ENCODE data around the gene NID1.
"Not testable (repeated sequence)": the region's sequence is repeated elsewhere in the genome, so short reads cannot be mapped to it uniquely, and the experiment has no call there.

NID1 gene

GRCh38 chr1:236016782-236017400, 48.0 kb downstream of the NID1 start:
- peaks cover 62% of the 10 kb centered on the region for H3K36me3 ChIP-seq (ENCODE audit: insufficient read depth, low read length)

GRCh38 chr1:236016083-236016482, 48.8 kb downstream of the NID1 start:
- no peaks in the 10 kb centered on the region for H3K27me3 ChIP-seq (ENCODE audit: control insufficient read depth, insufficient read depth, low read length)
- H3K4me1 ChIP-seq (ENCODE audit: control insufficient read depth, insufficient read depth, low read length), result peaks cover 45% of the 10 kb centered on the region
- H3K9ac ChIP-seq (ENCODE audit: low read depth, low read length), result peak overlapping the region; percentile 72
- no peak overlapping the region for H3K4me3 ChIP-seq (ENCODE audit: low read length)
- peaks cover 63% of the 10 kb centered on the region for H3K36me3 ChIP-seq (ENCODE audit: insufficient read depth, low read length)
- no peaks in the 10 kb centered on the region for H3K9me3 ChIP-seq (replicated peaks; ENCODE audit: low read length)
- peak overlapping the region; percentile 51 for H3K4me2 ChIP-seq (ENCODE audit: low read length)

More at GRCh38 chr1:236016782-236017400, 48.0 kb downstream of the NID1 start:
- Histone ChIP-seq H3K4me3 (ENCODE audit: low read length) (no peak overlapping the region), H3K27me3 (ENCODE audit: control insufficient read depth, insufficient read depth, low read length) (no peaks in the 10 kb centered on the region), H3K4me2 (ENCODE audit: low read length) (peak overlapping the region; percentile 51), H3K9ac (ENCODE audit: low read depth, low read length) (peak overlapping the region; percentile 72), H3K4me1 (ENCODE audit: control insufficient read depth, insufficient read depth, low read length) (peaks cover 52% of the 10 kb centered on the region), H3K9me3 (replicated peaks; ENCODE audit: low read length) (no peaks in the 10 kb centered on the region)

- no peaks in the 10 kb centered on the region for H3K27me3 ChIP-seq (ENCODE audit: control insufficient read depth, insufficient read depth, low read length)
Measured at GRCh38 chr1:236015539-236015938, 49.4 kb downstream of the NID1 start.

GRCh38 chr1:236013330-236013729, 51.6 kb downstream of the NID1 start:
- Histone ChIP-seq H3K9me3 (replicated peaks; ENCODE audit: low read length) (no peaks in the 10 kb centered on the region), H3K4me3 (ENCODE audit: low read length) (no peak overlapping the region), H3K4me1 (ENCODE audit: control insufficient read depth, insufficient read depth, low read length) (peaks cover 43% of the 10 kb centered on the region), H3K4me2 (ENCODE audit: low read length) (no peak overlapping the region), H3K36me3 (ENCODE audit: insufficient read depth, low read length) (peaks cover 57% of the 10 kb centered on the region), H3K27me3 (ENCODE audit: control insufficient read depth, insufficient read depth, low read length) (no peaks in the 10 kb centered on the region), H3K9ac (ENCODE audit: low read depth, low read length) (no peak overlapping the region)

More at GRCh38 chr1:236015539-236015938, 49.4 kb downstream of the NID1 start:
- H3K4me2 ChIP-seq (ENCODE audit: low read length), result peak overlapping the region; percentile 51
- H3K4me1 ChIP-seq (ENCODE audit: control insufficient read depth, insufficient read depth, low read length), result peaks cover 45% of the 10 kb centered on the region
- H3K36me3 ChIP-seq (ENCODE audit: insufficient read depth, low read length), result peaks cover 61% of the 10 kb centered on the region
- peak overlapping the region; percentile 72 for H3K9ac ChIP-seq (ENCODE audit: low read depth, low read length)
- no peak overlapping the region for H3K4me3 ChIP-seq (ENCODE audit: low read length)
- no peaks in the 10 kb centered on the region for H3K9me3 ChIP-seq (replicated peaks; ENCODE audit: low read length)

- no peak overlapping the region for H3K4me3 ChIP-seq (ENCODE audit: low read length)
- H3K9me3 ChIP-seq (replicated peaks; ENCODE audit: low read length), result no peaks in the 10 kb centered on the region
- H3K4me2 ChIP-seq (ENCODE audit: low read length), result no peak overlapping the region
- no peaks in the 10 kb centered on the region for H3K27me3 ChIP-seq (ENCODE audit: control insufficient read depth, insufficient read depth, low read length)
- peaks cover 63% of the 10 kb centered on the region for H3K36me3 ChIP-seq (ENCODE audit: insufficient read depth, low read length)
- H3K9ac ChIP-seq (ENCODE audit: low read depth, low read length), result no peak overlapping the region
- H3K4me1 ChIP-seq (ENCODE audit: control insufficient read depth, insufficient read depth, low read length), result peaks cover 37% of the 10 kb centered on the region
Measured at GRCh38 chr1:236011641-236012040, 53.2 kb downstream of the NID1 start.

- H3K4me3 ChIP-seq (ENCODE audit: low read length), result no peak overlapping the region
- no peaks in the 10 kb centered on the region for H3K9me3 ChIP-seq (replicated peaks; ENCODE audit: low read length)
- H3K4me2 ChIP-seq (ENCODE audit: low read length), result no peak overlapping the region
- peaks cover 37% of the 10 kb centered on the region for H3K4me1 ChIP-seq (ENCODE audit: control insufficient read depth, insufficient read depth, low read length)
- peak overlapping the region; percentile 67 for H3K9ac ChIP-seq (ENCODE audit: low read depth, low read length)
- no peaks in the 10 kb centered on the region for H3K27me3 ChIP-seq (ENCODE audit: control insufficient read depth, insufficient read depth, low read length)
- peaks cover 67% of the 10 kb centered on the region for H3K36me3 ChIP-seq (ENCODE audit: insufficient read depth, low read length)
Measured at GRCh38 chr1:236010443-236010842, 54.4 kb downstream of the NID1 start.

- no peak overlapping the region for H3K4me3 ChIP-seq (ENCODE audit: low read length)
- H3K36me3 ChIP-seq (ENCODE audit: insufficient read depth, low read length), result peaks cover 65% of the 10 kb centered on the region
- no peaks in the 10 kb centered on the region for H3K9me3 ChIP-seq (replicated peaks; ENCODE audit: low read length)
Measured at GRCh38 chr1:236009857-236010256, 55.0 kb downstream of the NID1 start.

GRCh38 chr1:236009191-236009590, 55.7 kb downstream of the NID1 start:
- H3K27me3 ChIP-seq (ENCODE audit: control insufficient read depth, insufficient read depth, low read length), result no peaks in the 10 kb centered on the region
- no peak overlapping the region for H3K4me3 ChIP-seq (ENCODE audit: low read length)
- H3K4me2 ChIP-seq (ENCODE audit: low read length), result peak overlapping the region; percentile 44
- H3K9ac ChIP-seq (ENCODE audit: low read depth, low read length), result peak overlapping the region; percentile 71
- H3K9me3 ChIP-seq (replicated peaks; ENCODE audit: low read length), result no peaks in the 10 kb centered on the region
- peaks cover 34% of the 10 kb centered on the region for H3K4me1 ChIP-seq (ENCODE audit: control insufficient read depth, insufficient read depth, low read length)
- H3K36me3 ChIP-seq (ENCODE audit: insufficient read depth, low read length), result peaks cover 59% of the 10 kb centered on the region

More at GRCh38 chr1:236009857-236010256, 55.0 kb downstream of the NID1 start:
- Histone ChIP-seq H3K4me2 (ENCODE audit: low read length) (peak overlapping the region; percentile 44), H3K9ac (ENCODE audit: low read depth, low read length) (peak overlapping the region; percentile 71), H3K27me3 (ENCODE audit: control insufficient read depth, insufficient read depth, low read length) (no peaks in the 10 kb centered on the region), H3K4me1 (ENCODE audit: control insufficient read depth, insufficient read depth, low read length) (peaks cover 32% of the 10 kb centered on the region)

- H3K4me2 ChIP-seq (ENCODE audit: low read length), result no peak overlapping the region
- peaks cover 38% of the 10 kb centered on the region for H3K4me1 ChIP-seq (ENCODE audit: control insufficient read depth, insufficient read depth, low read length)
- no peaks in the 10 kb centered on the region for H3K27me3 ChIP-seq (ENCODE audit: control insufficient read depth, insufficient read depth, low read length)
- H3K4me3 ChIP-seq (ENCODE audit: low read length), result no peak overlapping the region
- no peaks in the 10 kb centered on the region for H3K9me3 ChIP-seq (replicated peaks; ENCODE audit: low read length)
- H3K36me3 ChIP-seq (ENCODE audit: insufficient read depth, low read length), result peaks cover 46% of the 10 kb centered on the region
- no peak overlapping the region for H3K9ac ChIP-seq (ENCODE audit: low read depth, low read length)
Measured at GRCh38 chr1:236007781-236008180, 57.1 kb downstream of the NID1 start.

GRCh38 chr1:236003058-236003457, 61.8 kb downstream of the NID1 start:
- H3K9ac ChIP-seq (ENCODE audit: low read depth, low read length); H3K4me3 ChIP-seq (ENCODE audit: low read length); H3K27me3 ChIP-seq (ENCODE audit: control insufficient read depth, insufficient read depth, low read length); H3K9me3 ChIP-seq (replicated peaks; ENCODE audit: low read length); H3K4me2 ChIP-seq (ENCODE audit: low read length): not testable (repeated sequence)
- H3K4me1 ChIP-seq (ENCODE audit: control insufficient read depth, insufficient read depth, low read length), result peaks cover 51% of the 10 kb centered on the region
- peaks cover 48% of the 10 kb centered on the region for H3K36me3 ChIP-seq (ENCODE audit: insufficient read depth, low read length)

GRCh38 chr1:236002572-236002971, 62.3 kb downstream of the NID1 start:
- Histone ChIP-seq H3K9me3 (replicated peaks; ENCODE audit: low read length) (no peaks in the 10 kb centered on the region), H3K4me3 (ENCODE audit: low read length) (no peak overlapping the region), H3K4me1 (ENCODE audit: control insufficient read depth, insufficient read depth, low read length) (peaks cover 51% of the 10 kb centered on the region), H3K4me2 (ENCODE audit: low read length) (no peak overlapping the region), H3K9ac (ENCODE audit: low read depth, low read length) (no peak overlapping the region), H3K27me3 (ENCODE audit: control insufficient read depth, insufficient read depth, low read length) (no peaks in the 10 kb centered on the region), H3K36me3 (ENCODE audit: insufficient read depth, low read length) (peaks cover 48% of the 10 kb centered on the region)

- H3K9me3 ChIP-seq (replicated peaks; ENCODE audit: low read length), result no peaks in the 10 kb centered on the region
- peaks cover 51% of the 10 kb centered on the region for H3K4me1 ChIP-seq (ENCODE audit: control insufficient read depth, insufficient read depth, low read length)
- H3K9ac ChIP-seq (ENCODE audit: low read depth, low read length), result peak overlapping the region; percentile 32
- H3K27me3 ChIP-seq (ENCODE audit: control insufficient read depth, insufficient read depth, low read length), result no peaks in the 10 kb centered on the region
- H3K4me2 ChIP-seq (ENCODE audit: low read length), result no peak overlapping the region
- H3K36me3 ChIP-seq (ENCODE audit: insufficient read depth, low read length), result peaks cover 43% of the 10 kb centered on the region
- H3K4me3 ChIP-seq (ENCODE audit: low read length), result no peak overlapping the region
Measured at GRCh38 chr1:236002025-236002390, 62.9 kb downstream of the NID1 start.

Measured in skeletal muscle satellite cell (primary cell).